ENCODE measurements around the gene ANKH.

GRCh38 chr5:14851050-14851419, 20.5 kb downstream of the ANKH start:
- TF ChIP-seq CTCF (IDR thresholded peaks at IDR 0.05) (no peak), EZH2phosphoT487 (IDR thresholded peaks at IDR 0.05) (no peak), EZH2 (IDR thresholded peaks at IDR 0.05) (no peak)

All from neural progenitor cell (in vitro differentiated cells).